K562 treated with DMSO at 1 percent for 24 hours (cell line): ENCODE results near the gene FOXP4. TPM values are rescaled to one million over a fixed set of nuclear protein-coding genes. Genes with fewer than 3 reads are reported as not detected.

Experiments
- total RNA-seq: library from RNA; unstranded; fragments of 300-600 nt; gene quantifications from 2 replicates; pipeline ENCODE4 v1.2.3, GENCODE V29; 2022; ENCODE audit warnings: low read depth; ENCODE audit not compliant: insufficient read depth

FOXP4 gene, protein sequence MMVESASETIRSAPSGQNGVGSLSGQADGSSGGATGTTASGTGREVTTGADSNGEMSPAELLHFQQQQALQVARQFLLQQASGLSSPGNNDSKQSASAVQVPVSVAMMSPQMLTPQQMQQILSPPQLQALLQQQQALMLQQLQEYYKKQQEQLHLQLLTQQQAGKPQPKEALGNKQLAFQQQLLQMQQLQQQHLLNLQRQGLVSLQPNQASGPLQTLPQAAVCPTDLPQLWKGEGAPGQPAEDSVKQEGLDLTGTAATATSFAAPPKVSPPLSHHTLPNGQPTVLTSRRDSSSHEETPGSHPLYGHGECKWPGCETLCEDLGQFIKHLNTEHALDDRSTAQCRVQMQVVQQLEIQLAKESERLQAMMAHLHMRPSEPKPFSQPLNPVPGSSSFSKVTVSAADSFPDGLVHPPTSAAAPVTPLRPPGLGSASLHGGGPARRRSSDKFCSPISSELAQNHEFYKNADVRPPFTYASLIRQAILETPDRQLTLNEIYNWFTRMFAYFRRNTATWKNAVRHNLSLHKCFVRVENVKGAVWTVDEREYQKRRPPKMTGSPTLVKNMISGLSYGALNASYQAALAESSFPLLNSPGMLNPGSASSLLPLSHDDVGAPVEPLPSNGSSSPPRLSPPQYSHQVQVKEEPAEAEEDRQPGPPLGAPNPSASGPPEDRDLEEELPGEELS
- 53.5 and 54.9 TPM in 2 replicates for total RNA-seq

DNA sequence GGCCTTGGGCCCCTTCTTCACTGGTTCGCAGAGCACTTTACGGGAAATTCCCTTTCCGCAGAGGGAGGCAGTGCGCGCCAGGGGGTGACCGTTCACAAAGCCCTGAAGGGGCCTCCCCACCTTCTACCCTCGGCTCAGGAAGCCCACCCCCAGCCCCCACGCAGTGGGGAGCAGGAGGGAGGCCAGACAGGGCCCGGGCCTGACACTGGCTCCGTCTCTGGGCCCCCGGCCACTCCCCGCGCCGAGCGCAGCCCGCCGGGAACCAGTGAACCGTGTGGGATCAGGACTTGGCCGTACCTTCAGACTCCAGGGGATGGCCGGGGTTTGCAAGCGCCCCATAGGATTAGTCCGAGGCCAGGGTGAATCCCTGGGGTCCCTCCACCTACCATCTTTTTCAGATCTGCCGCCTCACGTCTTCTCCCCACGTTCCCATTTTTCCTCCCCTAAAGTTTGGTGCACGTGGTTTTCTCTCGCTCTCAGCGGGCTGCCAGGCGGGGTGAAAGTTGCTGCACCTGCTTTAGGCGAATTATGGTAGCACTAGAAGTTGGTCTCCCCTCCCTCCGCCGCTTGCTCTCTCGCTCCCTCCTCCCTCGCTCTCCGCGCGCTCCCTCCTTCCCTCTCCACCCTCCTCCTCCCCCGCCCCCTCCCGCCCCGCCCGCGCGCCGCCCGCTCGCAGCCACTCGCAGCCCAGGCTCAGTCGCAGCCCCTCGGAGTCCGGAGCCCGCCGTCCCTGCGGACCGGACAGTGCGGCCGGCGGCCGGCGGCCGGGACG, at the start of gene FOXP4:
TSS of gene FOXP4 (plus strand) at position 679 of the 772 bp plus-strand sequence. CDS start 19,380 bp downstream, outside the sequence.

DNA sequence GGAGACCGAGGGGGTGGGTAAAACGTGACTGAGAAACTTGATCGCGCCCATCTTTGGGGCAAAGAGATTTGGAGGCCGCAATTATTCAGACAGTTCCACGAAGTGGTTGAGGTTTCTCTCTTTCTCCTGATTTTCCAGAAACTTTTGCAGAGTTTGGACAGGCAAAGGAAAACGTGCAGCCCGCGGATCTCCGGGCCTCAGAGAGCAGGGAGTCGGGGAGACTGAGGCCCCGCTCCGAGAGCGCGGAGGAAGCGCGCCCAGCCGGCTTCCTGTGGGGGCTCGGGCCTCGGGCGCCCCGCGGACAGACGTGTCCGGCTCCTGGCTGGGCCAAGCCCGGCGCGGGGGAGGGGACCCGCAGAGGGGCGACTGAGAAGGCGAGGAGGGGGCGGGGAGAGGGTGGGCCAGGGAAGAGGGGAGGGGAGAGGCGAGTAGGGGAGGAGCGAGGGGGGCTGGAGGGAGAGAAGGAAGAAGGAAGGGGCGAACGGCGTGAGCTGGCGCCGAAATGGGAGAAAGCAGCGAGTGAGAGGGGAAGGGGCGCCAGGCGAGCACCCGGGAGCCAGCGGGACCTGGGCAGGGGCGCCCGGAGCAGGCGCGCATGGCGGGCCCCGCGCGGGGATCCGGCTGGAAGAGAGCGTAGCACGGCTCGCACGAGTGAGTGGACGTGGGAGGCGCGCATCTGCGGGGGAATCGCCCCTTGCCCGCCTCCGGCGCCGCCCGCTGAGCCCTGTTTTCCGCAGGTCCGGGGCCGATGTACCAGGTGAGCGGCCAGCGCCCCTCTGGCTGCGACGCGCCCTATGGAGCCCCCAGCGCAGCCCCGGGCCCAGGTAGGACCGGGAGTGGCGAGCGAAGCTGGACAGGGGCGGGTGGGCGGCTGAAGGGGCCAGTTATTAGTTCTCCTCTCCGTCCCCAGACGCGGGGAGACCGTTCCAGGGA, 92.1 kb downstream of the FOXP4 start, which contains the start of gene MDFI:
TSS of gene MDFI (plus strand) at position 467 of the 933 bp plus-strand sequence. CDS start at position 749, 282 bp downstream.

Other genes with a start within 250 kb of the FOXP4 start
- gene NCR2, start 210.8 kb upstream of the FOXP4 start, total RNA-seq: not detected in 2 replicates
- not detected in 2 replicates for gene MDFI, start 92.1 kb downstream of the FOXP4 start, total RNA-seq
- gene TFEB, start 189.2 kb downstream of the FOXP4 start, total RNA-seq: 5.7 and 7.4 TPM in 2 replicates
- not detected in 2 replicates for gene PGC, start 201.0 kb downstream of the FOXP4 start, total RNA-seq
- 7.6 and 8.6 TPM in 2 replicates for gene FRS3, start 233.5 kb downstream of the FOXP4 start, total RNA-seq
- 2.6 and 4.2 TPM in 2 replicates for gene PRICKLE4, start 234.4 kb downstream of the FOXP4 start, total RNA-seq
- 364 and 389 TPM in 2 replicates for gene TOMM6, start 241.3 kb downstream of the FOXP4 start, total RNA-seq